ENCODE results near the gene ARHGAP29.
A peak's percentile ranks its signal among the peaks of the same experiment; 100 is the strongest.

The ARHGAP29 gene

DNA sequence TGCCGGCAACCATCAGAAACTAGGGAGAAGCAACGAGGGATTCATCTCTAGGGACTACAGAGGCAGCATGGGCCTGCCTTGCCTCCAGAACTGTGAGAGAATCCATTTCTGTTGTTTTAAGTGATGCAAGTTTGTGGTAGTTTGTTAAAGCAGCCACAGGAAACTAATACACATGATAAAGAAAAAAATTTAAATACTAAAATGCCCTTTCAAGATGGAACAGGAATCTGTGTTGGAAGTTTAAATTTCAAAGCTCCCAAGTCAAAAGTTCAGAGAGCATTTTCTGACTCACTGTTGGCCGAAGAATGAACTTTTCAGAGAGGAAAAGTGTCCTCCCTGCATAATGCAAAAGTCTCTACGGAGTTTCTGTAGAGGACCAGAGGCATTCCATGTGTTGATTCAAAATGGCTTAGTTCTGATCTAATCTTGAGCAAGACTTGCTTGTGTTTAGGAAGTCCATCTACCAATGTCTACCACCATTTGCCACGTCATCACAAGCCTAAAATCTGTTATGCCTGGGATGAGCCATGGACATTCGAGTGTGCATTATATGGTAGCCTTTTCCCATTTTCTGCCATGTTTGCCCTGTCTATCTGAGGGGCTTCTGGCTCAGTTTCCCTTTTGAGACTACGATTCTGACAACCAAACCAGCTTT, 22.4 kb upstream of the ARHGAP29 start:
- DNase-seq (ENCODE audit: low spot score): no peak

DNA sequence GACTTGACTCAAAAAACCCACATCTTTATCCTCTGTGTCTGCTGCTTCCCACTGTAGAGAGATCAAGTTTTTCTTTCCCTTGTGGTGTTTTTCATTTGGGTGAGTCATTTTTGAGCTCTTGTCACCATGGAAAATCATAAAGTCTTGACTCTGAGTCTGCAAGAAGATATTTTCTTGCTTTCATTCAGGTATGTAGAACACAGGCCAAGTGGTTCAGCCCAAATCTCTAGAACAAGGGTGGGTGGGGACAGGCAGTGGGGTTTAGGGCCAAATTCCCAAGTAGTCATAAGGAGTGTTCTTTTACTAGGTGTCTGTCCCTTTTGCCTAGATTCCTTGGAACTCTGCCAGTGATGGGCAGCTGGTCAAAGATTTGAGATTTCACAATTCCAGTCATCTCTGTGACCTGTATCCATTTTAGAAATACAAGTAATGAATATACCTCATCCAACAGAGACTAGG, 21.5 kb upstream of the ARHGAP29 start:
- DNase-seq (ENCODE audit: low spot score): peak; percentile 87

DNA sequence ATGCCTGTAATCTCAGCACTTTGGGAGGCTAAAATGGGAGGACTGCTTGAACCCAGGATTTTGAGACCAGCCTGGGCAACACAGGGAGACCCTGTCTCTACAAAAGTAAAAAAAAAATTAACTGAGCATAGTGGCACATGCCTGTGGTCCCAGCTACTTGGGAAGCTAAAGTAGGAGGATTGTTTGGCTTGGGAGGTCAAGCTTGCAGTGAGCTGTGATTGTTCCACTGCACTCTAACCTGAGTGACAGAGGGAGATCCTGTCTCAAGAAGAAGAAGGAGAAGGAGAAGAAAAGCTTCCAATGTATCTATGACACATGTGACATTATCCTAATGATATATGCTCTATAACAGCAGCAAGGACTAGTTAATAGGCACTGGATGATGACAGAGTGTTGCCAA, 20.1 kb upstream of the ARHGAP29 start:
- no peak for DNase-seq (ENCODE audit: low spot score)

DNA sequence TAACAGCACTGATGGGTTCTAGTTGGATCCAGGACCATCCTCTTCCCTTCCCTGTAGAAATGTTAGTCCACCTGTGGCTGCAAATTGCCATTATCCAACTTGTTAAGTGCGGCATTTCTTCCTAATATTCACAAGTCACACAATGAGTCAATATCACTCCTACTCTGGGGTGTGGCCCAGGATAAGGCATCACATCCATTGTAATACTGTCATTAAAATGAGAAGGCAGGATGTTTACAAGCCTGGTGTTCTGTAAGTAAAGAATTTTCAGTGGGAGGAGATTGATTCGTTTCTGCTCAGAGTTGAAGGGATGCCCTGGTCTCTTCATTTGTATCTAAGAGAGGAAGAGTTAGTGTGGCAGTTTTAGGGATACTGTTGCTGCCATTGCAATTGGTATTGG, 18.1 kb upstream of the ARHGAP29 start:
- DNase-seq (ENCODE audit: low spot score): no peak

DNA sequence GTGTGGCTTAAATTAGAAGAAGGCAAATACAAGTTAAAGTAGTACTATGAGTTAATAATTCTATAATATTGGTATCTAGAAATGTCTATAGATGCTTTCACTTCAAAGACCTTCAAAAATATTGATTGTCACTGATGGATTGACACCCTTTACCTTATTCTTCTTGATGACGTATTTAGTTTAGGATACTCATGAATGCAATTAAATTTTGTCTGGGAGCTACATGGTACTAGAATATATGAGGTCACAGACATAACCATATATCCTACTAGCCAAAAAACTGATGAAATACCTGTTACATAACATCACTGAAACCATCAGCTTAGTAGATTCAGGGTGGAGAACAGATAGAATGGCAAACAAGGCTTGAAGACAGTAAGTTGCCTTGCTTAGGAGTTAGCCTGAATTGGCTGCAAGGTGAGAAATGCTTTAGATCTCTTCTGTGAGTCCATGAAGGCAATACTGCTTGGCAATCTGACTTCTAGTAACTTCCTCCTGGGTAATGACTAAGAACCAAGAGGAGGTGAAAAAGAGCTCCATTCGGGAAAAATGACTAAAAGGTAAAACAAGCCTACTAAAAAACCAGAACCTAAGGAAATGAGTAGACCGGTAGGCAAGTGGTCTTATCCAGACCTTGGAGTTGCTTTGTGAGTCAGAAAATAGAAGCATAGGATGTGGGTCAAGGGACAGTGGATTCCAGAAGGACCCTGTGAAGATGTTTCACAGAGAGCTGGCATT, 16.9 kb upstream of the ARHGAP29 start:
- no peak for DNase-seq (ENCODE audit: low spot score)

DNA sequence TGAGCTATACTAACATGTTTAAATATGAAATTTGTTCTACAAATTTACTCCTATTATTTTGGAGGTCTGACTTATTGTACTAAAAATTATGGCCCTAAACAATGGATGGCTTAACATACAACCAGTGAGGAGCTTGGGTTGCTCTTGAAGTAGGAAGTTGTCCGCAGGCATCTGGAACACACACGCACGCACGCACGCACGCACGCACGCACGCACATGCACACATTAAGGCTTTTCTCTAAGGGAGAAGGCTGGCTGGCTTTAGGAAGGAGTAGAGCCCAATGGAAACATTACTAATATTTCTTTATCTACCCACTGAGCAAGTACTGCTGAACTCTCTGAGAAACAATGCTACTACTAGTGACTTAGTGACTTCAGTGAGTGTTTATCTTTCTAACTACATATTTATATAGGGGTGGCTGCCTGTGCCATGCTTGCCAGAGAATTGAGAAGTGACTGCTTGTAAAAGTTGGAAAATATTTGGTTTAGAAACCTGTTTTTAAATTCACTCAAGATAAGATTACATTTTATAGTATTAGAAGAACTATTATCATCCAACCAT, 16.2 kb upstream of the ARHGAP29 start:
- DNase-seq (ENCODE audit: low spot score): no peak

DNA sequence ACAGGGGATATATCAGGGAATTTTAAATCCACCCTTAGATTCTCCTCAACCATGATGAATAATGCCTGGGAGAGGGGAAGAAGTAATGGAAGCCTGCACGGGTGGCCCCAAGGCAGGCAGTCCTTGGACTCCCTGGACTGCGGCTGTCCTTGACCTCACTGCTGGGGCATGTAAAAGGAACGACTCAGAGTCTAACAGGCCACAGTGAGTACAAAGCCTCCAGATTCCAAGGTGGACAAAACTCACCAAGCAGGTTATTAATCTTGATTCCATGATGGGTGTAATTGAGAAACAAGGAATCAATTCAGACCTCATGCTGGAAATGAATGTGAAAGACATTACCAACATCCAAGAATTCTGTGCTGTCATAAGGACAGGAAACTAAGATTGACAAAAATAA, 13.0 kb upstream of the ARHGAP29 start:
- DNase-seq (ENCODE audit: low spot score): no peak

DNA sequence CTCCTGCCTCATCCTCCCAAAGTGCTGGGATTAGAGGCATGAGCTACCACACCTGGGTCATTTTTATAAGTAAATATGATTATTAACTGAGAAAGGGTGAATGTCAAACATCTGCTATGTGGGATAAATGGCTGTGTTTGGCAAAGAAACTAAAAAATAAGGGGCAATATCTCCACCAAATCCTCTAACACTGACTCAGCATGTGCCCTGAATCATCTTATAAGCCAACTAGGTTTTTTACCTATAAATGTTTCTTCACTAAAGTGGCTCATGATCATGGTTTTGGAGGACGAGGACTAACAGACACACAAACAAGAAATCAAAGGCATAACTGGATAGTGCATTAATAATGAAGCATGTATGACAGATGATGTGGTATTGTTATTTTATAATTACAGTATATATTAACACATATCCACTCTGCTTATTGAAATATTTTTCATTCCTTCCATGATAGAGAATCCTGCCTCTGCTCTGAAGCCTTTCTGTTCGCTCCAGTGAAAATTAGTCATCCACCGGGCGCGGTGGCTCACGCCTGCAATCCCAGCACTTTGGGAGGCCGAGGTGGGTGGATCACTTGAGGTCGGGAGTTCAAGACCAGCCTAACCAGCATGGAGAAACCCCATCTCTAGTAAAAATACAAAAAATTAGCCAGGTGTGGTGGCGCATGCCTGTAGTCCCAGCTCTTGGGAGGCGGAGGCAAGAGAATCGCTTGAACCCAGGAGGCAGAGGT, 11.7 kb upstream of the ARHGAP29 start:
- DNase-seq (ENCODE audit: low spot score): no peak

DNA sequence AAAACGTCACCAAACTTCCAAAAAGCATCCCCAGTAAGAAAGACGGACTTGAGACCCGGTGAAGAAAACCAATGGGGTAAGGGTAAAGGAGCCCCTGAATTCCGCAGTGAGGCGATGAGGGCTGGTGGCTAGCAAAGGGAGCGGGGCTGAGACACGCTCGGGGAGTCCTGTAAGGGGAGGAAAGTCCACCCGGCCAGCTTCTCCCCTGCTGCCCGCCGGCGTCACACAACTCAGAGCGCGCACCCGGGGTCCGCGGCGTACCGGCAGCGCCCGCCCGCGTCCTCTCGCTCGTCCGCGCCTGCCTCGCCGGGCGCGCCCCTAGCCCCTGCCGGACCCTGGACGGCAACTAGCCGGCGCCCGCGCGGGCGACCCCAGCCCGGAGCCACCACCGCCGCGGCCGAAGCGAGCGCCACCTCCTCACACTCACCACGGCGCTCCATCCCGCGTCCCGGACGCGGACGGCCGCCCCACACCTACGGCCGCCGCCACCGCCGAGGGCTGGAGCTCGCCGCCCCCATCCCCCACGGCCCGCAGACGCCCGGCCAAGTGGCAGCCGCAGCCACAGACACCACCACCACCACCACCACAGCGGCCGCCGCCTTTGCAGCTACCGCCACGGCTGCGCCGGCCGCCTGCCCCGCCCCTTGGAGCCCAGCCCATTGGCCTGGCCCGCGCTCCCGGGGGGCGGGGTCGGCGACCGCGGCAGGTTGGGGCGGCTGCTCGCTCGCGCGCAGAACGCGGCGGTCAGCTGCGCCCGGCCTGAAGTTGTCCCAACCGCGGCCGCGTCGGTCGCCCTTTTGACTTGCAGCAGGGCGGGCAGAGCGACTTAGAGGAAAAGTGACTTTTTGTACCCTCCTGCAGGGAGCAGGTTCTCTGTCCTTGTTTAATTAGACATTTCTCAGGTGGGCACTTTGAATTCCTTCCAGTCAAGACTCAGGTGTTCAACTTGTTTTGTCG, 10.0 kb upstream of the ARHGAP29 start:
- peak; percentile 91 for DNase-seq (ENCODE audit: low spot score)

DNA sequence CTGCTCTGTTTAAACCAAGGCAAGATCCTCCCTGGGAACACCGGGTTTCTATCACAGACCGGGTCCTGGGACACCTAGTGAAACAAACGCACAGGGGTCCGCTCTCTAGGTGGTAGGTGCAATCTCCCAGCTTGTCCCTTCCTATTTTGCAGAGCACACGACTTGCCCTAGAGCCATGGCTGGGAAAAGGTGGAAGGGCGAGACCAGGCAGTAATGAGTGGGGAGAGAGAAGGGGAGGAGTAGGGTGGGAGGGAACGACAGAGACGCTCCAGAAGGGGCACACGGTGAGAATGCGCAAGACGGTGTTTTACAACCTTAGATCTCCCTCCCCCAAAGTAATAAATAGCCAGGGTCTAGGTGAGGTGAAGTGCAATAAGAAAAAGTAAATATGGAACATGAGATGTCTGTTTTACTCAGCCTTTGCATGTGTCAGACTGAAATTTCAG, 9.3 kb upstream of the ARHGAP29 start:
- DNase-seq (ENCODE audit: low spot score): peak; percentile 16

DNA sequence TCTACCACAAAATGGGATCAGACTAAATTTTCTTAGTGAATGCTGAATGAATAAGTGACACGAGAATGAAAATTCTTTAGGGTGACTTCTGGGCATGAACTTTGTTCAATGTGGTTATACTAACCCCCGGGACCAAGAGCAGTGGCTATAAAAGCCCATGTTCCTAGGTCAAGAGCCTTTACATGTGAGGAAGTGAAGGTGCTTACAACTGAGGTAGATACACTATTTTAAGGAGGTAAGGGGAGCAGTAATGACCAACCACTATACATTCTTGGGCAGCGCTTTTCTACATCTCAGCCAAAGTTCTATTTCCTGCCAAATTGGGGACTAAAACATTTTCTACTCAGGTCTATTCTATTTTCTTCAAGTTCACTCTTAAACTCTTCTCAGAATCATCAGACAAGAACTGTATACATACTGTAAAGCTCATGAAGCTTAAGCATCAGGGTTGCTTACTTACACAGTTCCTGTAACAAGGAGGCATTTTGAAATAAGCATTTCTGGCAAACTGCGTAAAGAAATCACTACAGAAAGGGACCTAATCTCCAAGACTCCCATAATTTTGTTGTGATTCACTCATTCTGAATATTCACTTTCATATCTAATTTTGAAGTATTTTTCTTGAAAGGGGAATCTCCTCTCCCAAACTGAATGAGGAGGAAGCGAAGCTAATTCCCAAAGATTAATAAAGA, 8.5 kb upstream of the ARHGAP29 start:
- no peak for DNase-seq (ENCODE audit: low spot score)

DNA sequence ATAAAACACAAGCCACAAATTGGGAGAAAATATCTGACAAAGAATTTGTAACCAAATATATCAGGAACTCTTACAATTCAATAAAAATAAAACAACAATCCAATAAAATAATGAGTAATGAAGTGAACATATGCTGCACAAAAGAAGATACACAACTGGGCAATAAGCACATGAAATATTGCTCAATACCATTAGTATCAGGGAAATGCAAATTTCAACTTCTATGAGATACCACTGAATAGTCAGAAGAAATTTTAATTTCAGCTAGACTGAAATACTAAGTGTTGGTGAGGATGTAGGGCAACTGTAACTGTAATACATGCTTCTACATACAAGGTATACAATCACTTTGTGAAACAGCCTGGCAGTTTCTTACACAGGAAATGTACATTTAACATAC, 7.4 kb upstream of the ARHGAP29 start:
- no peak for DNase-seq (ENCODE audit: low spot score)

DNA sequence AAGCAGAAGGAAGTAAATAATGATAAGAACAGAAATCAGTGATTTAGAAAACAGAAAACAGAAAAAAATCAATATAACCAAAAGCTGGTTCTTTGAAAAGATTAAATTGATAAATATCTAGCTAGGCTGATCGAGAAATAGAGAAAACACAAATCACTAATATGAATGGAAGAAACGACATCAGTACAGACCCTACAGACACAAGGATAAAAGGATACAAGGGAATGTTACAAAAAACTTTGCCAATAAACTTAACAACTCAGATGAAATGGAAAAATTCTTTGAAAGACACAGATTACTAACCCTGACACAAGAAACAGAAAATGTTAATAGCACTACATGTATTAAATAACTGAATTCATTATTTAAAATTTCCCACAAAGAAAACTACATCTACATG, 6.3 kb upstream of the ARHGAP29 start:
- DNase-seq (ENCODE audit: low spot score): no peak

DNA sequence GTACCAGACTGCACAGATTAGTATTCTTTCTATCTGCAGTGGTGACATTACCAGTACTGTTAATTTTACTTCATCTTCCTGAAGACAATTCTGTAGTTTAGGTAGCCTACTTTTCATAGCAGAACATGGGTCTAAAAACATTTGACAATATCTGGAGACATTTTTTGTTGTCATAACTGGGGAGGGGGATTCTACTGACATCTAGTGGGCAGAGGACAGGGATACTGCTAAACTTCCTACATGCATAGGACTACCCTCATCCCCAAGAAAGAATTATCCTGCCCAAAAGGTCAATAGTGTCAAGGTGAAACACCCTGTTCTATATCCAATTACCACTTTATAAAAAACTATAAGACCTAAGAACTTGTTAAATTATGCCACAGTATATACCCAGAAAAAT, 3.4 kb upstream of the ARHGAP29 start:
- DNase-seq (ENCODE audit: low spot score): no peak

DNA sequence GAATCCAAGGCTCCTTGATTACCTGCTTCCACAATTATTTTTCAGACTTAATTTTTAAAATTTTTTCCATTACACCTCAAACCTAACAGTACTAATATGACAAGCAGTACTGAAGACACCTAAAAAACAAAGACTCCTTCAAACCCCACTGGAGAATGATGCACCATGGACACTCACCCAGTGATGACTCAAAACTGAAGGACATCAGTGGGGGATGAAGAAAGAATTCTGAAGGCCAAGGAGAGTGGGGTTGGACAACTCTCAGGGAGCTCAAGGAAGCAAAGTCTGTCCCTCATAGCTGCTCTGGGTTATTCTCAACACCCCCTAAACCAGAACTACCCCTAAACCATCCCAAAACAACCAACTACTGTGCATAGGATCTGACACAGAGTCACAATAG, 2.4 kb upstream of the ARHGAP29 start:
- no peak for DNase-seq (ENCODE audit: low spot score)

DNA sequence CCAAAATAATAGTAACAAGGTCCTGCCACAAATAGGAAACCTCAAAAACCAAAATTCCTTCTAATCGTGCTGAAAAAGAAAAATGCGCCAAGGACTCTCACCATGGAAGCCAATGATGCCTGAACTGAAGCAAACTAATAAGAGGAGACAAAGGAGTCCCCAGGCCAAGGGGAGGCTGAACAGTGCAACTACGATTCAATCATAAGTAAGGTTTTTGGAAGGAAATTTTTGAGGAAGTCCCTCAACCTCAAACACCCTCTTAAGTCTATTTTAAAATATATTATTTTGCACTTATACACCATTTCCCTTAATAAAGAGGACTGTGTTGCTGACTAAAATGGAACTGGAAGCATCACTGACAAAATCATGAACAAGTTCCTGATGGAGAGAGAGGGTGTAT, 1.7 kb upstream of the ARHGAP29 start:
- DNase-seq (ENCODE audit: low spot score): no peak

DNA sequence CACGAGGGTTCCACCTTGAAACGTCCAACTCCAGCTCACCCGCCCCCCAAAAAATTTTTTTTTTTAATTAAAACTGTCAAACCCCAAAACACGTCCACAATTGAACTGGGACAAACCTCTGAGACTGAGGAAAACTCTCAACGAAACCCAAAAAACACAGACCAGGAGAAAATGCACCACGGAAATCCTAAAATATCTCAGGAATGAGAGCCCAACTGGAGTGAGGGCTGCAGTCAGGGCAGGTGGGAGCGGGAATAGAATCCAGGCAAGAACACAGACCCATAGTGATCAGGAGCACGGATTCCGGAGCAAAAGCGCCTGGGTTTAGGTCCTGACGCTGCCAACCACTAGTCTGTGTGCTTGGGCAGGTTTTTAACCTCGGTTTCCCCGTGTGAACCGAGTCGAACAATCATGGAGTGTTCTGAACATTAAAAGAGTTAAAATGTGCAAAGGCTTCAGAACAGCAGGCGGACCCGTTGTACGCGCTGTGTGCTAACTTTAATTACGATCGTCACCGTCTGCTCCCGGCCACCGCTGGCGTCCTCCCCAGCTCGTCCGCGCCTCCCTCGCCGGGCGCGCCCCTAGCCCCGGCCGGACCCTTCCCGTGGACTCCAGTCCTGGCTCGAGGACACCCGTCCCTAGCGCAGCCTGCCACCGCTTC, 624 bp downstream of the ARHGAP29 start:
- DNase-seq (ENCODE audit: low spot score): no peak

DNA sequence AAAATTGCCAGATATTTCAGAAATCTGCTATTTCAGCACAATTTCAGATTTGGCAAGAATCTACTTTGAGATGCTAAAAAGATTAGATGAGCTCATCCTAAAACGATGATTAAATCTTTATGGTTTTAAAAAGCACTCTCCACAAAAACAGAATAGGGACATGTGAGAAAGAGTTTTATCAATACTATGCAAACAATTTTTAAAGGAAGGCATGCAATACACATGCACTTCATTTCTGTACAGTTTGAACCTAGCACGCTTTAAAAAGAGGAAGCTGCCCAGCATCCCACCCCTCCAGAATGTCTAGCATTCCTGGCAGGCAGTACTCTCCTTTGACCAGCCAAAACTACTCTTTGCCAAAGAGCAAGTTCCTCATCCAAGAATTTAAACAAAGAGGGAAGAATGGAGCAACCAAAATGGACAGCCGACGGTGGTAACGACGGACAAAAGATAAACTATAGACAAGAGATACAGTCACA, 1.3 kb downstream of the ARHGAP29 start:
- peak; percentile 43 for DNase-seq (ENCODE audit: low spot score)

DNA sequence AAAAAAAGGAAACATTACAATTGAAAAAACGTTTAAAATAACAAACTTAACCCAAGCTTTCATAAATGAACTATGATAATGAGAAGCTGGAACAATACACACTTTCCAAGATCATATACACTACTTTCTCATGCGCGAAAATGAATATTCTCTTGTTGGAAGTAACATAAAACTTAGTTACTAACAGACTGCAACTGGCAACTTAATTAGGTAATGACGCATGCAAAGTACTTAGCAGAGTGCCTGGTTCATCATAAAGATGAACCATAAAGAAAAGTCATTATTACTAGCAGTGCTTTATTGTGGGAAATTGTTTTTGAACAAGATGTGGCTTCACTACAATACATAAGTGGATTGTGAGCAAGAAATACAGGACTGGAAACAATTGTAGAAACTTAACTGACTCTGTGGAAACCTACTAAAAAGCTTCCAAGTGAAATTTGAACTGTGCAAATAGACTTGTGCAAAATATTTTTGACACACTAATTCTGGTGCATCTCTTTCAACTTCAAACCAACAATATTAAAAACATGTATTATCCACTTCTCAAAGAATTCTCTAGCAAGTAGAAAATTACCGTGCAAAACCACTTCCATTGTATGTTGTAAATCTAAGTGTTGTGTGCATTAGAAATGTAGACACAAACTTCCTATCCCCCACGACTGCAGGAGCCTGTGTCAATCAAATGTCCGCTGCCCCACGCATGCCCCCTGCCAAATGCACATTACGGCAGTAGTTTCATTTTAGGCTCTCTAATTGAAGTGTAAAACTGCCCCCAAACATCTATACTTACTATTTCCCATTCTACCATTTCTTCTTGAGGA, 2.0 kb downstream of the ARHGAP29 start:
- no peak for DNase-seq (ENCODE audit: low spot score)

All from AG20443 (cell line).